Fibroblast of gingiva (primary cell): ENCODE measurements around the gene KIF16B.
A peak's percentile ranks its signal among the peaks of the same experiment; 100 is the strongest.
"Not testable (repeated sequence)": the region's sequence is repeated elsewhere in the genome, so short reads cannot be mapped to it uniquely, and the experiment has no call there.

Experiments
- DNase-seq: peaks from one replicate; pipeline ENCODE4 v3.0.0-alpha.2; 2011; ENCODE audit warnings: low read depth

KIF16B gene

DNA sequence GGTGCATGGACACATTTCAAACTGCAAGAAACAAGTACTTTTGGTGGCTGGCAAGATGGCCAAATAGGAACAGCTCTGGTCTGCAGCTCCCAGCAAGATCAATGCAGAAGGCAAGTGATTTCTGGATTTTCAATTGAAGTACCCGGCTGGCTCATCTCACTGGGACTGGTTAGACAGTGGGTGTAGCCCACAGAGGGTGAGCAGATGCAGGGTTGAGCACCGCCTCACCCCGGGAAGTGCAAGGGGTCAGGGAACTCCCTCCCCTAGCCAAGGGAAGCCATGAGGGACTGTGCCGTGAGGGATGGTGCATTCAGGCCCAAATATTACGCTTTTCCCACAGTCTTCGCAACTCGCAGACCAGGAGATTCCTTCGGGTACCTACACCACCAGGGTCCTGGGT, 53.6 kb downstream of the KIF16B start:
- not testable (repeated sequence) for DNase-seq

DNA sequence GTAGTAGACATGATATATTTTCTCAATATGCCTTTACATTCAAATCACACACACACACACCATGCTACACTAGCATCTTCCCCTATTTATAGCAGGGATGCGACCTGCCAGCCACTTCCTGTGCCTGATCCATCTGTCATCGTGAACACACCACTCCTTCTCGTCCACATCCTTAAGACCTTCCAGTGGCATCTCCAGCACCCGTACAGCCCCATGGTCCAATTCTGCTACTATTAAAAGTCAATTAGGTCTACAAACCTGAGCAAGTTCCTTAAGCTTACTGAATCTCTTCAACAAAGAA, 54.5 kb downstream of the KIF16B start:
- DNase-seq: no peak

DNA sequence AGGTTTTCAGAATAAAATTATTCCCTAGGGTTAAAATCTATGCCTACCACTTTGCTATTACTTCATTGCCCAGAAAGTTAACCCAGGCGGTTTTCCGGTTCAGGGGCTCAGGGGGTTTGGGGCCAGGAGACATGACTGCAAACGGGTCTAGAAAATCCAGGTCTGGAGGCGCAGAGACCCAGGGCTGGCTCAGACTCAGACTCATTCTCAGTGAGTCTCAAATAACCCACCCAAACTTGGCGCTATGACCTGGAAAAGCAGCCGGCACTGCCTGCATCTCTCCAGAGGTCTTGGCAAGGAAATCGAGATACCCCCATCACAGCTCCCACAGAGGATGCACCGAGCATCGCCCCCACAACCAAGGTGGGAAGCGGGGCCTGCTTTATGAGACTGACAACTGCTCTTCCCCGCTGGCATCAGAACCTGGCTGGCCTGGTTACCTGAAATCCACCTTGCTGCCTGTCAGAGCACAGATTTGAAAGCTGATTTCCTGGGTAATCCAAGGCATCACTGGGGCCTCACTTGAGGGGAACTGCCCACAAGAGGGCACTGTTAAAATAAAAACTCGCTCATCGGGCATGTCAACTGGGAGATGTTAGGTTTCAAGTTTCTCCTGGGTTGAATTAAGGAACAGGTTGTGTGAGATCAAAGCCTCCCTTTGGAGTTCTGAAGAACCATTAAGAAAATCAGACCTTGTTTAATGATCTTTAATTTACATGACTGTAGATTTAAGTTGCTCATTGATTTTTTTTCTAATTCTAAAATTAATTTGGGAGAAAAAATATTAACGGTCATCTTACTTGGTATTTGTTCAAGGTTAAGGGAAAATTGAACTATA, 55.1 kb downstream of the KIF16B start:
- DNase-seq: peak; percentile 42

DNA sequence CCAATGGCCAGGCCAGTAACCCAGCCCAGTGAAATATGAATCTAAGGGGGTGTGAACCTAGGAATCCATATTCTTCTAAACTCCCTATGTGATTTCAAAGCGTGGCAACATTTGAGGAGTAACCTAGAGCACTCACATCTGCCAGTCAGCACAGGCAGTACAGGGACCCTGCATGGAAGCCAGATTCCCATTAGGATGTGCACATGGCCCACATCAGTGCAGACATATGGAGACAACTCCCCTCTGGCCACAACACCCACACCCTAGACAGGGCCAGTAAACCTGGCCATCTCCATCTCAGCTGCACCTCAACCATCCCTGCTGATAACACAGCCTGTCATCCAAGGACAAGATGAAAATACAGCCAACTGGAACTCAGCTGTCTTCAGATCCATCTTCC, 56.5 kb downstream of the KIF16B start:
- DNase-seq: no peak

DNA sequence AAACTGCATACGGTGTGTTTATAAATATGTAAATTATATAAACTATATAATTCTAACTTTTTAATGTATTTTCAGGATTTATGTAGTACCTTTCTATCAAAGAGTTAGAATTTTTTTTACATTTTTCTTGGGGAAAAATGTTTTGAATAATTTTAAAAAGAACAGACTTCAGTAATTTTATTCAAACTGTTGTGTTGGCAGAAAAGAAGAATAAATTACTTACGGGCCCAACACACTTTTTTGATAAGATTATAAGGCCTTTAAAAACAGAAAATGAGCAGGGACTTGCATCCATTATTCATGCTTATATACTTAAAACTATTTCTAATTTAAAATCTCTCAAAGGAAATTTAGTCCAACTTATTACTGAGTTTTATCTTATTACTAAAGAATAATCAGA, 58.2 kb downstream of the KIF16B start:
- no peak for DNase-seq

DNA sequence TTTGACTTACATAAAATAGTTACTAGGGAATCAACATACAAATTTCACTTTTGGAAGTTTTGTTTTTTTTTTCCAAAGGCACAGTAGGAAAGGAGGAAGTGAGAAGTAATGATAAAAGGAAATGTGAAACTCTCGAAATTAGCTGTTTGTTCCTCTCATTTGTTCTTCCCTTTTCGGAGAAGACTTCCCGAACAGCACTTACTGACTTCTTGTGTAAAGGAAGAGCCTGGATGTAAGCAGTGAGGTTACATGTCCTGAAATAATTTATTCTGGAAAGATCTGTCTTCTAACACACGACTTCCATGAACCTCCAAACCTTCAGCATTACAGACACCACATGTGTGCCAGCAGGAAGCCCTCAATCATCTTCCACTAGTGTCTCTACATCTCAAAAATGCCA, 59.1 kb downstream of the KIF16B start:
- no peak for DNase-seq

DNA sequence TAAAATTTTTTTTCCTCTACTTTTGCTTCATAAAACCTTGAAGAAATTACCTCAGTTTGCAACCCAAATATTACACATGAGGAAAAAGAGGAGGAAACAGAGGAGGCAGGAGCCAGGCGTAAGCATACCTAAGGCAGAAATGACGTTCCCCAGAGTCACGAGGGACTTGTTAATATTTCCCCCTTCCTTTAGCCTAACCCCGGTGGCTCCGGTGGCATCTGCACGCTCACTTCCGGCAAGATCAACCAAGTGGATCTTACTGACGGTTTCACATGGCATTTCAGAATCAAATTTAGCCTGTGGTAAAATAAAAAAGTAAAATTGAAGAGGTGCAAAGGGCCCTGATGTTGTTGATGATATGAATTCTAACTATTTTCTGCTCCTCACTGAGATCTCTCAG, 67.4 kb downstream of the KIF16B start:
- DNase-seq: no peak

DNA sequence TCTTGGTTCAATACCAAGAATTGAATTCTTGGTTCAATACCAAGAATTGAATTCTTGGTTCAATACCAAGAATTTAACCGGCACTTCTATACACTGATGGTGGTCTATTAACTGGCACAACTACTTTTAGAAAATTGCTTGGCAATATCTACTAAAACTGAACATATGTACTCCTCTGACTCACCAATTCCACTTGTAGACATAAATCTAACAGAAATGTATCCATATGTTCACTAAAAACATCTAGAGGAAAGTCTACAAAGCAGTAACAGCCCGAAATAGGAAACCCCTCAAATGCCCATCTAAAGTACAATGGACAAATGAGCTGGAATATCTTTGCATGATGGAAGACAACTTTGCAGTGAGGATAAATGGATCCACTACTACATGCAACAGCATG, 71.9 kb downstream of the KIF16B start:
- no peak for DNase-seq

DNA sequence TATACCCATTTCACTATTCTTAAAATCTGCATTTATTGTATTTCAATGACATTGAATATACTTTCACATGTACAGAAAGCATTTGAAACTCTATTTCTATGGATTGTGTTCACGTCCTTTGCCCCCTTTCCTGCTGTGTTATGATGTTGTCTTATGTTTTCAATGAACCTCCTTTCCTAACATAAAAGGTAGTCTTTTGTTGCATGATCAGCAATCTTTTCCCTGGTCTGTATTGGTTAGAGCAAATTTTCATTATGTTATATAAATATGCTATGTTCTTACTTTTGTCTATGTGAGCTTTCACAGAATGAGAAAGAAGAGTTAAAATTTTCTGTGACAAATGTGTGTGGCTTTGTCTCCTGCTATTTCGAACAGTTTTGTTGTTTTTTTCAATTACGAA, 73.1 kb downstream of the KIF16B start:
- no peak for DNase-seq

DNA sequence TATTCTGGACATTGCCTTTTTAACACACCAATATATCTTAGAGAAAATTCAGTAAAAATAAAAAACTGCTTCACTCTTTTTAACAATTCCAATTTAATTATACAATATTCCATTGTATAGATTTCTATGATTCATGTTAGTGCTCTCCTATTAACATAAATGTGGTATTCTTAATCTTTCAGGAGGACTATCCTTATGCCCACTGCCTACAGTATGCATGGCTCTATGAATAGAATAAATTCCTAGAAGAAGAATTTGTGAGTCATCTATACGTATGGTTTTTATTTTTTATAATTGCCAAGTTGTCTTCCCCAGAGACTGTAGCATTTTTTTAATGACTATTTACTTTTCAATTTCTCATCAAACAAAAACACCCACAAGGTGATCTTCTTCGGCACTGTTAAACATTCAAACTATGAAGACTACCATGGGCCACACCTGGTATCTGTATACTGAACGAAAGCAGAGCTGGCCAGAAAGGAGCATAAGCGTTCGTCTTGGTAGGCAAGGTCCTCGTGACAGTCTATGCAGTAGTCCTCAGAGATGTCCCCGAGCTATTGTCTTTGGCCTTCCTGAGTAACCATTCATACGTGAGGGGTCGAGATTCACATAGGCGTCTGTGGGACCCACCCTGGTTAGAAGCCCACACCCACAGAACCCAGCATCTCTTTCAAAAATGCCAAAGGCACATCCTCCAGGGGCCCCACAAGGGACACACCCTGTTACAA, 74.6 kb downstream of the KIF16B start:
- DNase-seq: no peak

DNA sequence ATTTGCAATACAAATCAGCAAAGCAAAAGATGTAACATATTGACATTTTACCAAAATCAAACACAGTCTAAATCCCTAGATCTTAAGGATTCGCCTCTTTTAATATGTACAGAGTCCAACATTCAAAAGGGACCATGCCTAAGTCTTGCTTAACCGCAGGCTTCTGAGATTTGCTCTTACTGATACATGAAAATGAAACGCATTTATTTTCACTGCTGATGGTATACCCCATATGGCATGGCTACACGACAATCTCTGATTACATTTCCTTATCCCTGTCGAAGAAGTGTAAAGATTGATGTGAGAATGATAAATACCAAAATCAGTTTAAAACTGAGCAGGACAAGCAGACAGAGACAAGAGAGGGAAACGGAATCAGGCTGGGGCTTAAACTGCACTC, 75.4 kb downstream of the KIF16B start:
- DNase-seq: no peak

DNA sequence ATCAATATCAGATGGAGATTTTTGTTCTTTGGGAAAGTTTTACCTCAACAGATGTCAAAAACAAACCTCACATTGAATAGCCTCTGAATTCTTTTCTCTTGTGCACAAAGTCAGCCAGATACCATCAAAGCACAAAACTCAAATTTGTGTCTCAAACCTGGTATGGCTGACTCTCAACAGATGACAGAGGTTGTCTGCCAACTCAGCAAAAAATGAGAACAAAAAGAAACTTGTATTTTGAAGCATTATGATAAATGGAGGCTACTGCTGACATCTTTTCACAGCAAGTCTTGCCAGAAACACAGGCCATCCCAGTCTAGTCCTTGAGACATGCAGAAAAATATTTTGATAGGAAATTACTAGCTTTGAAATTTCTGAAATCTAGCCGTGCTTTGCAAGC, 79.8 kb downstream of the KIF16B start:
- DNase-seq: no peak

DNA sequence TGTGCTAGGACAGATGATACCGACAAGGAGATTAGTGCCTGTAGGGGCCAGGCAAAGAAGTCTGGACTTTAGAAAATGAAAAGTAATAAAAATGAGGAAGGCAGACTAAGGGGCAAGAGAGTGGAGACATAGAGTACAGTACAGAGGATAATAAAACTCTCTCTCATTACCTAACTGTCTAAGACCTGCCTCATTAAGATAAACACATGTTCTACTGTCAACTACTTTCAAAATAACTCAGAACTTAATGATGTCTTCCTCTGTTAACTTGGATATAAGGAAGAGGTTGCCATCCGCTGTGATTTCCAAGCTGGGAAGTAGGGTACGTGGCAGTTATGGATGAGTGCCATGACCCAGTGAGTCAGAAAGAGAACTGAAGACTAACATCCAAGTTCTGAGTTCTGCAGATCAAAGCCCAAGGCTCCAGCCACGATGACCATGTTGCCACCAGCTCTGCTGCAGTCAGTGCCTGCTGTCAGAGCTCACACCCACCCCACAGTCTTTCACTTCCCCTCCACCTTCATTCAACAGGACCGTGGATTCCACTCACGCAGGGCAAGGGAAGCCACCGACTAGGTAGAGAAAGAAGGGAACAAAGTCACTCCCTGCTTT, 81.8 kb downstream of the KIF16B start:
- peak; percentile 52 for DNase-seq

DNA sequence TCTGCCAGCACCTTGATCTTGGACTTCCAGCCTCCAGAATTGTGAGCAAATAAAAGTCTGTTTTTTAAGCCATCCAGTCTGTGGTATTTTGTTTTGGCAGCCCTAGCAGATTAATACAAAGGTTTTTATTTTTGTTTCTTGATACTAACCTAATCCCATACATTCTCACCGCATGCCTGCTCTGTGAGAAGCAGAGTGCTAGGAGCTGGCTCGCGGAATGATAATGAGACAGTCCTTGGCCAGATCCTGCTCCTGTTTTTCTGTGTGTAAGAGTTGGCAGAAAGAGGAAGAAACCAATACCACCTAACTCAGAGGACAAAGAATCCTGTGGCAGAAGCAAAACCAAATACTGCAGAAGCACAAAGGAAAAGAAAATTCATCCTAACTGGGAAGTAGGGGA, 82.6 kb downstream of the KIF16B start:
- no peak for DNase-seq

DNA sequence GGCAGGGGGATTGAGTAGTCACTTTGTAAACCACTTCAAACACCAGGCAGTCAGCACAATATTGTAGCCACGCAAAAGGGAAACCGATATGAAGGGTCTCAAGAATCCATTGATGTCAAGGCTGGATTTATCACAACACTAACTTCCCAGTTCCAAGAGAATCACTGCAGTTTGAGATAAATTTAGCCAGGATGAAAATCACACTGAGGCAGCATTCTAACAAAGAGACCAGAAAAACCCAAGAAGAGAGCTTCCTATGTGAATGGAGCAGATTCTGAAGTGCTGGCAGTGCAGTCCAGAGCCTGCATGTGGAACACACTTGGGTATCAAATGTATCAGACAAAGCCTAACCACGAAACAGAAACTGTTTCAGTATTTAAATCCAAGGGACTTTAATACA, 84.6 kb downstream of the KIF16B start:
- DNase-seq: no peak

DNA sequence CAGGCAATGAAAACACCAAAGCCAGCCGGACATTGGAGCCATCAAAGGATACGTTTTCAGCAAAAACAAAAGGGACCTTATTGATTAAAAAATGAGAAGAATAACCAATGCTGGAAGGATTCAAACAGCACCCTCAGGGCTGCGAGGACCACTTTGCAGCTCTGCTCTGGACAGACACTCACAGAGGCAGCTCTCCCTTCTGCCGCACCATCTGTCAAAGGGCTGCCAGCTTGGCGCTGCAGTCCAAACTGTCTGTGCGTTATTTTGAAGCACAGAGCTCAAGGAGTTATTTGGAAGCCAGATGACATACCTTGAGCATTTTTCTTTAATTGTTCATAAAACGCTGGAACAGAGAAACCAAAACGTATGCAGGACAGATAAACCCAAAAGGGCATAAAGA, 85.2 kb downstream of the KIF16B start:
- no peak for DNase-seq

DNA sequence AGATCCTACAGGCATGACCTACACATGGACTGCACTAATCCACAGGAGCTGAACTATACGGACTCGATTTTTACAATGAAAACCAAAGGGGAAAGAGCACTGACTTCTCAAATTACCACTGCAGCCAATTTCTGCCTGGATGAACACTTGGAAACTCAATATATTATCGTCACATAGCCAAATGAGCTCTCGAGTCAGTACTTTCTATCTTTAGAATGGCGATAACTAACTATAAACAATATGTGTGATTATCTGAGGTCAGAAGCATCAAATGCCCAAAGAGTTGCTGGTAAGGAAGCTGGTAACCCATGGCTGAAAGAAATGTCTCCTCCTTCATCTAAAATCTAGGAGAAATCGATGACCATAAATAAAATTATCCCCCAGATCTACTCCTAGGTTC, 86.7 kb downstream of the KIF16B start:
- DNase-seq: no peak

DNA sequence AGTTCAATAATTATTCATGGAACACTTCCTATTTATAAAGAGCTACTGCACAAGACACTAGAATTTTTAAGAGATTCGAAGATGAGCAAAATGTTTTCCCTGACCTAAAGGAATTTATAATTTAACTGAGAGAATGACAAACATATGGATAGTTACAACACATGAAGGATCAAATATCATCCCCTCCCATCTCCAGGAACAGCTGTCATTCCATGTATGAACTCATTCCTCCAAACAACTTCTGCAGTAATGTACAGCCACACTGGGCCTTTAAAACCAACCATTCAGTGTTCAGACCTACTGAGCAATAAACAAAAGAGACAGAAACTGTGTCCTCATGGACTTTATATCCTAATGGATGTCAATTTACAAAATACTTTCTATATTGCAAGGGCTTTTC, 87.8 kb downstream of the KIF16B start:
- peak; percentile 79 for DNase-seq

DNA sequence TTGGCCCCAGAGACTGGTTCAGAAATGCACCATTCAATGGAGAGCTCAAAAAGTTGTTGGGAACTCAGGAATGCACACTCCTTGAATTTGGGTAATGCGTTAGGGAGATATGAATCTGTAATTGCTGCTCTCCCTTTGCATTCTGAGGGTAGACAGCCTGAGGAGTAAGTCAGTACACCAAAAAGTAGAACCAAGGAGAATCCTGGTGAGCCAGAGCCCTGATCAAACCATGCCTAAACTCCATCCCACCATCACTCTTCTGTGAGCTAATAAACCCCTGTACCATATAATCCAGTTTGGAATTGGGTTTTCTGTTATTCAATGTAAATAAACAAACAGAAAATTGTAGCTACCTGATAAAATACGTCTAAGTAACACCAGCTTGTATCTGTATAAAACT, 90.2 kb downstream of the KIF16B start:
- no peak for DNase-seq

DNA sequence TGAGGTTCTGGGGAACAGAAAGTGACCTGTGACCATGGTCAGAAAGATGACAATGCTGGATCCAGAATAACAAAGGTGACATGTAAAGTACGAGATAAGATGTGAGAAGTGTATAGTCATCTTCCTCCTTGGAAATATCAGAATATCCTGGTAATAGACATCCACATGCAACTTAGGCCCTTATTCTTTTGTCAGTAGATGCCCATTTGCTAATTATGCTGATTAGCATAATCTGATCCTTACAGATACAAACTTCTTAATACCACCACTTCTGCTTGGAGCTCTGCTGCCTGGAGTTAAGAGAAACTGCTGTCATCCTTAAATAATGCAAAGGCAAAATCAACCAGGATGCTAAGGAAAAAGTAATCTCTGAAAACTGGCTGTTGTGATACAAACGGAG, 91.3 kb downstream of the KIF16B start:
- DNase-seq: no peak

DNA sequence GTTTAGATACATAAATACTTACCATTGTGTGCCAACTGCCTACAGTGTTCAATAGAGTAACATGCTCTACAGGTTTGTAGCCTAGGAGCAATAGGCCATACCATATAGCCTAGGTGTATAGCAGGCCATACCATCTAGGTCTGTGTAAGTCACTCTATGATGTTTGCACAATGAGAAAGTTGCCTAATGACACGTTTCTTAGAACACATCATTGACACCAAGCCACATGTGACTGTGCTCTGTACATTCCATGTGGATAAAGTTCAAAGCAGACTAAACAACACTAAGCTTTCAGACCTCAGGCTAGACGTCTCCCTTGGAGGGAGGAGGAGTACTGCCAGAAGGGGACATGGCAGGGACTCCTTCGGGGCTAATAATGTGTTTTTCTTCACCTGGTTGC, 93.6 kb downstream of the KIF16B start:
- DNase-seq: peak; percentile 25

DNA sequence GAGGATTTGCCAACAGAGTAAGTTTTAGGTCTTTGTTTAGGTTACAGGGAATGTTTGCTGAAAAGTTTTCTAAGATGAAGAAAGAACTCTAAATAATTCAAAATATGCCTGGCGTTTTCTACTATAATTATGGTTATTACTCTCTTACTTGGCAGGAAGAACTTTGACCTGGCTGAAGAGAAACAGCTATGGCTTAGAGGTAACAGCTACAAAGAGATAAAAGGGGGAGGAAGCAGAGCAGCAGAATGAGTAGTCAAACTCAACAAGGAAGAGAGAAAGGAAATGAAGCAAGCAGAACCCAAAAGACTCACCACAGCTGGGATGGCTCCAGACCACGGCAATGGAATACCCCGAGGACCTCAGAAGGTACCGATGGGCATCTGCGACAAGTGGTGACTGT, 95.6 kb downstream of the KIF16B start:
- DNase-seq: peak; percentile 32

DNA sequence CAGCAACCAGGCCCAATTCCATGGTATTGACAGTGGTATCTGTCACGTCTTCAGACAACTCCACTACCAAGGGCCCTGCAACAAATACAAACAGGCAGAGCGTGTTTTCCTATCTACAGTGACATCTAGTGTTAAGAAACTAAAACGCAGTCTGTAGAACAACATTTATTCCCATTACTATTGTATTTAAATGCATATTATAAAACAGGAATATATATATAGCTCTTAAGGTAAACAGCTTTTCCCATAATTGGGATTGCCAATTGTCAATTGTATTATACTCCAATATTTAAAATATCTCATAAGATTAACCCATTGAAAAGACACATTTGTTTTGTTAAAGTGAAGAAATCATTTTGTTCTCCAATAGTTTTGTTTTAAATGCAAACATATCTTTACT, 97.2 kb downstream of the KIF16B start:
- DNase-seq: peak; percentile 57

DNA sequence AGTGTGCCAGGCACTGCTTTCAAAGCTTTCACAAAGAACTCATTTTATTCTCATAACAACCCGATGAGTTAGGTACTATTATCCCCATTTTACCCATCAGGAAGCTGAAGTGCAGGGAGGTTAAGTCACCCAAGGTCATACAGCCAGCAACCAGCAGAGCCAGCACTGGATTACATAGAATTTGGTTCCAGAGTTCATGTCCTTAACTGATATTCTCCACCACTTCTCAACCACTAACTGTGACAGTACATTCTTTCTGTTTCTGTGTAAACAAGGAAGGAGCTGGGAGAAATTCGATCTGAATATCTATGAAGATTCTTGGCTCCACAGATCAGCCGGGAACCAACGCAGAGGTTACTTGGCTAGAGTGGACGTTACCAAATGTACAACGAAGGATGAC, 98.0 kb downstream of the KIF16B start:
- peak; percentile 84 for DNase-seq
